Right cardiac atrium (tissue), 5 donors: ENCODE results near the gene BTBD16. TPM values are rescaled to one million over a fixed set of nuclear protein-coding genes. Genes with fewer than 3 reads are reported as not detected.
A peak's percentile ranks its signal among the peaks of the same experiment; 100 is the strongest.

Experiments
- ATAC-seq, 2 donors: fragments of 200-7000 bp; cut with Tn5 transposase; one replicate each; pipeline versions ENCODE4 v1.8.0 to v1.9.1; 2020; ENCODE audit warnings: moderate library complexity in 2 of 2, mild to moderate bottlenecking in 1 of 2
- DNase-seq, 3 donors: peaks; one replicate each; pipeline ENCODE4 v3.0.0-alpha.2; 2020
- H3K27ac ChIP-seq: one replicate; pipeline ENCODE4 v1.5.1; 2013; ENCODE audit warnings: mild to moderate bottlenecking, low read length, control low read depth, moderate library complexity
- H3K27me3 ChIP-seq: one replicate; pipeline ENCODE4 v1.6.1; 2013; ENCODE audit not compliant: control insufficient read depth, insufficient read depth
- H3K4me1 ChIP-seq: one replicate; pipeline ENCODE4 v1.6.1; 2013; ENCODE audit warnings: low read length; ENCODE audit not compliant: control insufficient read depth, insufficient read depth
- H3K4me3 ChIP-seq: one replicate; pipeline ENCODE4 v1.5.1; 2013; ENCODE audit warnings: low read length, control low read depth
- H3K9me3 ChIP-seq: one replicate; pipeline ENCODE4 v1.6.1; 2013; ENCODE audit warnings: low read length; ENCODE audit not compliant: control insufficient read depth
- WGBS: extraction: QIAGEN DNeasy Blood & Tissue Kit; methylation state at CpG from one replicate; pipeline ENCODE4 v1.1.7; 2013; 5-methylcytosine and 5-hydroxymethylcytosine counted together
- intact Hi-C, 4 donors: fragments of 100-400 bp; cut with DNase I; formaldehyde crosslinking; loops; one replicate each; pipeline versions ENCODE4 v1.11.0 to v1.14.0; 2022 to 2023
- polyA plus RNA-seq: library from polyadenylated mRNA; stranded (reverse); fragments of 200-250 nt; gene quantifications from one replicate; pipeline ENCODE4 v1.2.3, GENCODE V29; 2013
- total RNA-seq, 4 donors: library from RNA; stranded (reverse); fragmentation: NEBNext Ultra II Directional; extraction: Animal tissue kit (Norgen Biotek cat#: 25700); gene quantifications; one replicate each; pipeline ENCODE4 v1.2.1, GENCODE V29; 2021
- donor health status: healthy with polysubstance abuse.
- donor health status: DM: no; HTN: yes; CAD: no.
- donor health status: DM: no; HTN: no; CAD: no.
- donor health status: DM: no; HTN: yes; CAD: no; lungs with severe emphysema.
- donor health status: DM: yes; HTN: yes; CAD: no.

Gene BTBD16
- total and polyA plus RNA-seq, 5 donors, result 0.11 to 0.17 TPM; not detected in 3

DNA sequence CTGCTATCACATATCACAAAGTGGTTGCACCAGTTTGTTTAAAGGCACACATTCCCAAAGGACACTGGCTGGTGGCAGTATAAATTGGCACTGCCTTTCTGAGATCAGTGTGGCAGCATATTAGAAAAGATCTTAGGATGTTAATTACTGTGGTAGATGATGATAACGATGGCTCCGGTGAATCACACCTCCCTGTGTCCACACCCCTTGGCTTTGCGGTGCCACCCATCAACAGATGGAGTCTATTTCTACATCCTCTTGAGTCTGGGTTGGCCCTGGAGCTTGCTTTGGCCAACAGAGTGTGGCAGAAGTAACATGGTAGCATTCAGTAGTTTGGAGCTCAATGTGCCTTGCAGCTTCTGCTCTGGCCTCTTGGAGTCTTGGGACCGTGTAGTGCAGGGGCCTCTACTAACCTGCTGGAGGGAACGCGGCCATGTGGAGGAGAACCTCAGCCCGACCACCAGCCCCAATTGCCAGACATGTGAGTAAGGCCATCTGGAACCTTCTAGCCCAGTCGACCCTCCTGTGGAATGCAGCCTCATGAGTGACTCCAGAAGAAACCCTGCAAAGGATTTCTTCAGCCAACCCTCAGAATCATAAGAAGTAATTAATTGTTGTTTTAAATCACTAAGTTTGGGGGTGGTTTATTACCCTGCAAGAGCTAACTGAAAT lies 76.2 kb downstream of the BTBD16 start:
- Histone ChIP-seq H3K27me3 (no peaks in the 10 kb centered on the region), H3K27ac (no peak overlapping the region), H3K9me3 (no peaks in the 10 kb centered on the region), H3K4me3 (no peak overlapping the region), H3K4me1 (no peaks in the 10 kb centered on the region)
- intact Hi-C loops, result loop anchor here in 3 of 4 donors (5.0 to 10.0 kb wide), 3 partner anchors 85 to 217 kb away; partner anchors contain the start of gene DMBT1 (in 1 of the 3)
- WGBS, result 74% methylated on average over 8 of the region's 8 CpGs
- DNase-seq (no peak), ATAC-seq (no peak)

DNA sequence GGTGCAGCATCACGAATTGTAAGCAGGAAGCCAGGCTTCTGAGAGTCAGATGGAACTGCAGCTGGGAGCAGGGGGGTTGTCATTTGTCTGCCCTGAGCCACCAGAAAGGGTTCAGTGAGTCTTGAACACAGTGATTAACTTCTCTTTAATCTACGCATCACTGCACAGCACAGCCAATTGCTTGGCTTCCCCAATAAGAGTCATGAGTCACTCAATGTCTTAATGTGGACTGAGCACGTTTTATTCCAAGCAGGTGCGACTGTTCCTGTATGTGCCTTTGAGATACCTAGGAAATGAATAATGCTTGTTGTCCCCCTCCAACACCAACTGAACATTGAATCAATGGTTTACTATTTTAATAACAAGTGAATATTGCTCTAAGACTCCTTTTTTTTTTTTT lies 77.4 kb downstream of the BTBD16 start:
- no peak for DNase-seq
- Histone ChIP-seq H3K4me3 (no peak overlapping the region), H3K4me1 (no peaks in the 10 kb centered on the region), H3K9me3 (no peaks in the 10 kb centered on the region), H3K27me3 (no peaks in the 10 kb centered on the region), H3K27ac (no peak overlapping the region)
- WGBS, result 90% methylated on average over 4 of the region's 4 CpGs
- no peak for ATAC-seq
- intact Hi-C loops, result loop anchor here in 3 of 4 donors (5.0 to 10.0 kb wide), 3 partner anchors 84 to 216 kb away; partner anchors contain the start of gene DMBT1 (in 1 of the 3)

DNA sequence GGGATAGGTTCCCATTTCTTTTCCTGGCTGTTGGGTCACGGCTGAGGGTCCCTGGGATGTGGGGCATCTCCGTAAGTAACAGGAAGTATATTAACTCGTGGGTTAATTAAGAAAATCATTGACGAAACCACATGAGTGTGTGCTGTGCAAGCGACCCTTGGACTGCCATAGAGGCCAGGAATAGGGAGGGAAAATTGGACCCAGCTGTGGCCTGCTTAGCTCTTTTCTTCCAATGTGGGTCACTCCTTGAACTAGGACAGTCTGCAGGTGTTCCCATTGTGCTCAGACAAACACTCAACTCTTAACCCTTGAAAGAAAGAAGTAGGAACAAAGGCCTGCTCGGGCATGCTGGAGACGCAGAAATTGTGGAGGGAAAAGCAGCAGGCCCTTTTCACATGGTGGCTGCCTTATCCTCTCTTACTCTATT lies 77.9 kb downstream of the BTBD16 start:
- H3K27ac ChIP-seq, result no peak overlapping the region
- H3K27me3 ChIP-seq, result no peaks in the 10 kb centered on the region
- no peak overlapping the region for H3K4me3 ChIP-seq
- no peak for DNase-seq
- WGBS, result 87% methylated on average over 7 of the region's 7 CpGs
- no peak for ATAC-seq
- no peaks in the 10 kb centered on the region for H3K4me1 ChIP-seq
- H3K9me3 ChIP-seq, result no peaks in the 10 kb centered on the region
- intact Hi-C loops, result loop anchor here in 3 of 4 donors (5.0 to 10.0 kb wide), 3 partner anchors 83 to 216 kb away; partner anchors contain the start of gene DMBT1 (in 1 of the 3)

DNA sequence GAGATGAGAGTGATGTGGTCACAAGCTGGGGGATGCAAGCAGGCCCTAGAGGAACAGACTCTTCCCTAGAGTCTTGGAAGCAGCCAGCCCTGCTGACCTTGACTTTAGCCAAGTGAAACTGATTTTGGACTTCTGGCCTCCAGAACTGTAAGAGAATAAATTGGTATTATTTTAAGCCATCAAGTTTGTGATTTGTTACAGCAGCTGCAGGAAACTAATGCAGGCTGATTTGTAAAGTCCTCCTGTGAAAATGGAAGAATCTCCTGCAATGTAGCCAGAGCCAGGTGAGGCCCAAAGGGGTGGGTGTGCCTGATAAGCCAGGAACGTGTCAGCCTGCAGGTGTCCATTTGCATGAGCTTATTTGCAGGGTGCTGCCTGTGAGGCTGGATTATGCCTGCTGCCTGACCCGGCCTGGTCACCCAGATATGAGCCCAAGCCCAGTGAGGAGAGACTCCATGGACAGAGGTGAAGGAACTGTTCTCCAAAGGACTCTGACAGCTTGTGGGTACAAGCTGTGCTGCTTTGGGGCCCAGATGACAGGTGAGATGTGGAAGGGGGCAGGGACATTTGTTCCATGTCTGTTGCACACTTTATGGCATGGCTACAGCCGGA lies 78.8 kb downstream of the BTBD16 start:
- no peak for ATAC-seq
- H3K27ac ChIP-seq, result no peak overlapping the region
- no peaks in the 10 kb centered on the region for H3K9me3 ChIP-seq
- no peaks in the 10 kb centered on the region for H3K27me3 ChIP-seq
- no peaks in the 10 kb centered on the region for H3K4me1 ChIP-seq
- DNase-seq, result no peak
- no peak overlapping the region for H3K4me3 ChIP-seq
- WGBS, result 83% methylated on average over 3 of the region's 3 CpGs
- intact Hi-C loops, result loop anchor here in 3 of 4 donors (5.0 to 10.0 kb wide), 3 partner anchors 82 to 215 kb away; partner anchors contain the start of gene DMBT1 (in 1 of the 3)

DNA sequence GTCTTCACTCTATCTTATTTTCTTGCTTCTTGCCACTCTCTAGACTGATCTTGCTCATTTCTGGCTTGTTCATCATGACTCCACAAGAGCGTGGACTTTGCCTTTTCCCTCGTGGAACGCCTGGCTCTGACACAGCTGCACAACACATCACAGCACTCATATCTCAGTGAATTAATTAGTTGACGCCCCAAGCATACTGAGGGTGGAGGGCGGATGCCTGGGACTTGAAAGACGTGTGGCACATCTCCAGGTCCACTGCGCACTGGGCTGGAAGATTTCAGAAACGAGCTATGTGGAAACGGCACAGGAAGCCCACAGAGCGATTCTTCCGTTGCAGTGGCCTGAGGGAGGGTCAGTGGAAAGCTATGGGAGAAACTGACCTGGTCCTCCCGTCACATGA lies 79.8 kb downstream of the BTBD16 start:
- ATAC-seq (peak in 1 of 2 donors; percentile 52), DNase-seq (no peak)
- intact Hi-C loops, result no loop called here
- Histone ChIP-seq H3K4me3 (no peak overlapping the region), H3K4me1 (no peaks in the 10 kb centered on the region), H3K9me3 (no peaks in the 10 kb centered on the region), H3K27me3 (no peaks in the 10 kb centered on the region), H3K27ac (no peak overlapping the region)
- WGBS, result 60% methylated on average over 12 of the region's 12 CpGs

DNA sequence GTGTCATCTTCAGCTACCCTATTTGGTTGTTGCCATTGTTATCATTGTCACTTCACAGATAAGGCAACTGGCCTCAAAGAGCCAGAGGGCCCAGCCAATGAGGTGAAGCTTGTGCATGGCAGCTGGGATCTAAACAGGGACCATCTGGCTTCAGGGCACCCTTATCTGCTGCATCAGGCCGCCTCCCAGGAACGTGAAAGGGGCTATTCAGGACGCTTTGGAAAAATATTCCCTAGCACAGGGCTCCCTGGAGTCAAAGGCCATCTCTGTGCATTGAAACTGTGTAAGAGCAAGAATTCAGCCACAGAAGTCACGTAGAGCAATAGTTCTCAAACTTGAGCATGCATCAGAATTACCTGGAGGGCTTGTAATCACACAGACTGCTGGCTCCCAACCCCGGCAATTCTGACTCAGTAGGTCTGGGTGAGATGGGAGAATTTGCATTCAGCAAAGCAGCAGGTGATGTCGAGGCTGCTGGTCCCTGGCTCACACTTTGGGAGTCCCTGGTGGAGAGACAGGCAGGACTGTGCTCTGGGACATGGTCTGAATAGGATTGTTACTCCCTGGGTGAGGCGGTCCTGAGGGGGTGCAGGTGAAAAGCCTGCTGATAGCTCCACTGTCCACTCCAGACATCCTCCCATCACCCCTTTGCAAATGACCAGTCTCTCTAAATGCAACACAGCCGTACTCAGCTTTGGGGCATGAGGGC lies 81.9 kb downstream of the BTBD16 start:
- Histone ChIP-seq H3K9me3 (no peaks in the 10 kb centered on the region), H3K27ac (no peak overlapping the region), H3K27me3 (no peaks in the 10 kb centered on the region), H3K4me3 (no peak overlapping the region), H3K4me1 (no peaks in the 10 kb centered on the region)
- ATAC-seq (no peak), DNase-seq (no peak)
- intact Hi-C loops, result no loop called here
- WGBS, result 67% methylated on average over 8 of the region's 8 CpGs

DNA sequence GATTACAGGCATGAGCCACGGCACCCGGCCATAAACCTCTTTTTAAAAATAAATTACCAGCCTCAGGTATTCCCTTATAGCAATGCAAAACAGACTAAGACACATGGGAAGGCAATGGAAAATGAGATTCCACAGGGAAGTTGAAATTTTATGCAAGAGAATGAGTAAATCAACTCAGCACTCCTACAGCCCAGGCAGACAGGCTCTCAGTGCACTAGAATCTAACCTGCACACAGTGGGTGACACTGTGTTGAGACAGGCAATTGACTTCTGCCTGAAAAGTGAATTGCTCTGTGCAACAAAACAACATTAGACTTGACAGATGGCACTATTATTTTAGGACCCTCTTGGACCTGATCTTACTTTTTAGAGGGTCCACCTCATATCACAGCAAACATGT lies 83.3 kb downstream of the BTBD16 start:
- Histone ChIP-seq H3K27me3 (no peaks in the 10 kb centered on the region), H3K27ac (no peak overlapping the region), H3K4me1 (no peaks in the 10 kb centered on the region), H3K9me3 (no peaks in the 10 kb centered on the region), H3K4me3 (no peak overlapping the region)
- ATAC-seq, result no peak
- no peak for DNase-seq
- 90% methylated on average over 2 of the region's 2 CpGs for WGBS
- intact Hi-C loops, result no loop called here

DNA sequence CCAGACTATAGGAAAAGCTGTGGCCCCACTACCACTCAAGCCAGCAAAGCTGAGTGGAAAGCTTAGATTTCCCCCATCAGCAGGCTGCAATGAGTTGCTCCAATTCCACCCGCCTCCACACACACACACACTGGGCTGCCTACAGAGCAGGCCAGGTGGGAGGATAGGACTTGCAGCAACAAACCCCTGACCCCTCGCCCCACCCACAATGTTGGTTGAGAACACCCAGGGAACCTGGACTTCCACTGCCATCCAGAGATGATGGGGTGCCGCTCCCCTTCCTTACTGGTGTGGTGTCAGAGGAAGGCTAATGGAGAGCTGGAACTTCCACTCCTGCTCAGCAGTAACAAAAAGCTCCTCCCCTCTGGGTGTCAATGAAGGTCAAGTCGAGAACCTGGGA lies 86.6 kb downstream of the BTBD16 start:
- H3K9me3 ChIP-seq, result no peaks in the 10 kb centered on the region
- WGBS, result 94% methylated on average over 4 of the region's 4 CpGs
- no peak for ATAC-seq

DNA sequence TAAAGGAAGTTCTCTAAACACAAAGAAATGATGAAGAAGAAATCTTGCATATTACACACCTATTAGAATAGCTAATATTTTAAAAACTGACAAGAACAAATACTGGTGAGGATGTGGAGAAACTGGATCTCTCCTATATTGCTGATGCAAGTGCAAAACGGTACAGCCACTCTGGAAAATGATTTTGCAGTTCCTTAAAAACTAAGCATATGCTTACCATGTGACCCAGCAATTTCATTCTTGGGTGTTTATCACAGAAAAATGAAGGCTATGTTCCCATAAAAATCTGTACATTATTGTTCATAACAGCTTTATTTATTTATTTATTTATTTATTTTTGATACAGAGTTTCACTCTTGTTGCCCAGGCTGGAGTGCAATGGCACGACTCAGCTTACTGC lies 88.5 kb downstream of the BTBD16 start:
- WGBS, result 91% methylated on average over 2 of the region's 2 CpGs
- DNase-seq (no peak), ATAC-seq (no peak)
- no peaks in the 10 kb centered on the region for H3K4me1 ChIP-seq
- no peak overlapping the region for H3K27ac ChIP-seq
- no peaks in the 10 kb centered on the region for H3K27me3 ChIP-seq
- H3K4me3 ChIP-seq, result no peak overlapping the region
- H3K9me3 ChIP-seq, result no peaks in the 10 kb centered on the region
- intact Hi-C loops, result no loop called here

More for the DNA sequence above, 86.6 kb downstream of the BTBD16 start:
- DNase-seq, result no peak
- no peak overlapping the region for H3K27ac ChIP-seq
- intact Hi-C loops, result no loop called here
- no peaks in the 10 kb centered on the region for H3K27me3 ChIP-seq
- H3K4me3 ChIP-seq, result no peak overlapping the region
- no peaks in the 10 kb centered on the region for H3K4me1 ChIP-seq

DNA sequence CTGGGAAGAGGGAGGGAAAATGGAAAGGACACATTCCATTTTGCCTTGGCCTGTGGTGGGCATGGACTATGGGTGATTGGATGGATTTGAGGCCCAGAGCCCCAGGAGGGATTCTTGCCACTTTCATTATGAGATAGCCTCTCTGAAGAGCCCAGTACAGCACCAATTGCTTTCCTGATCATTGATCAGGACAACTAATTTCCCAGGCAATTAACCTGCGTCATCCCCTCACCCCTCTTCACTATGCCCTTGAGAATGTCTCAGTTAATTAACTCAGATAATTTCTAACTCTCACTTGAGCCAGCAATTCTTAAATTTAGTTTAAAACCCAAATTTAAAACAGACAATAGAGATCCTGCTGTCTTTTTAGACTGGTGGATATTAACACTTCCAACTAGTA lies 90.0 kb downstream of the BTBD16 start:
- intact Hi-C loops, result no loop called here
- Histone ChIP-seq H3K27me3 (no peaks in the 10 kb centered on the region), H3K27ac (no peak overlapping the region), H3K4me3 (no peak overlapping the region), H3K4me1 (no peaks in the 10 kb centered on the region), H3K9me3 (no peaks in the 10 kb centered on the region)
- no peak for ATAC-seq
- 97% methylated on average over 1 of the region's 1 CpG for WGBS
- no peak for DNase-seq

DNA sequence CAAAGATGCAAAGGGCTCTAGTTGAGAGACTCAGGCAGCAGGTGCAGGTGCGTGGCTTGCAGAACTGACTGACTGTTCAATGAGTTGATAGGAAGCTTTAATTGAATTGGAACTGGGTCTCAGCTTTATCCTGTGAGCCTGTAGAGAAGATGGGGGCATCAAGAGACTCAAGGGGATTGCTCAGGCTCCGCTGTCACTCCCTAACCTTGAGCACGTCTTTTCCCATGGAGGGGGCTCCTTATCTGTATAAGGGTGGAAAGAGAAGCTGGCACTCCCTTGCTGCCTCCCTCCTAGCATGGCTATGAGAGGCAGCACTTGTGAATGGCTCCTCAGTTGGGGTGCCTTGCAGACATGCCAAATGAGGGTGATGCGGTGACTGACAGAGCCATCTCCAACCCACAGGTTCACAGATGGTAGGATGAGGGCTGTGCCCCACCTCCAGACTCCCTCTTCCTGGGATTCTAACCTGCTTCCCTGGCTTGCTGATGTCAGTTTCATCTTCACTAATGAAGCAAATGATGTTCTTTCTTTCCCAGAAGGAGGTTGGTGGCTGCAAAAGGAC lies 91.0 kb downstream of the BTBD16 start:
- intact Hi-C loops, result no loop called here
- Histone ChIP-seq H3K4me1 (no peaks in the 10 kb centered on the region), H3K4me3 (no peak overlapping the region), H3K27me3 (no peaks in the 10 kb centered on the region), H3K27ac (no peak overlapping the region), H3K9me3 (no peaks in the 10 kb centered on the region)
- 90% methylated on average over 4 of the region's 4 CpGs for WGBS
- DNase-seq (no peak), ATAC-seq (peak in 1 of 2 donors; percentile 10)
